HepG2 (cell line): ENCODE measurements around the gene SDK1. TPM values are rescaled to one million over a fixed set of nuclear protein-coding genes. Genes with fewer than 3 reads are reported as not detected.

Source experiments
- ATAC-seq: fragments of 200-7000 bp; cut with Tn5 transposase; 3 replicates; pipeline ENCODE4 v1.9.1; 2020; ENCODE audit warnings: mild to moderate bottlenecking, moderate library complexity
- BruUV-seq: library from RNA; stranded (reverse); fragments of 400-500 nt; replicated peaks from 2 replicates; lab custom pipeline; 2021; lab: Mats Ljungman, UMichigan
- CTCF ChIA-PET: fragments of 300-600 bp; formaldehyde crosslinking; extraction: SDS; loops from one replicate; lab custom pipeline; 2021; ENCODE audit warnings: low total read pairs, inconsistent platforms, low intra/inter-chr PET ratio; lab: Yijun Ruan, JAX
- POLR2A ChIA-PET: fragments of 350-600 bp; sonication (Branson Sonifier 250); formaldehyde crosslinking; loops from one replicate; lab custom pipeline; 2020; ENCODE audit warnings: antibody characterized with exemption, inconsistent platforms; lab: Yijun Ruan, JAX
- DNase-seq: peaks from one replicate; pipeline ENCODE4 v3.0.0-alpha.2; 2015; ENCODE audit warnings: low spot score
- FAIRE-seq: peaks from 3 replicates; lab custom pipeline; 2011; peaks lifted over from hg19 to GRCh38; lab: Jason Lieb, UNC
- H2AFZ ChIP-seq: one replicate; pipeline ENCODE4 v1.6.1; 2011; ENCODE audit warnings: low read length, inconsistent platforms
- H3K27ac ChIP-seq: fragments of 300-600 bp; 3 replicates; pipeline ENCODE4 v1.8.0; 2011; ENCODE audit warnings: mixed run types, mild to moderate bottlenecking, mixed read lengths, low read length, inconsistent platforms; ENCODE audit not compliant: insufficient read depth; ENCODE audit errors: extremely low read length
- H3K27me3 ChIP-seq, 2 experiments: fragments of 200-600 bp in 1 of 2; 2 replicates in 1 of 2; 3 replicates in 1 of 2; pipeline versions ENCODE4 v1.6.0 to v1.8.0; 2011; ENCODE audit warnings: low read length in 2 of 2, mild to moderate bottlenecking in 2 of 2, moderate library complexity in 2 of 2, inconsistent platforms in 1 of 2; ENCODE audit not compliant: insufficient read depth in 2 of 2, control insufficient read depth in 1 of 2
- H3K36me3 ChIP-seq, 2 experiments: fragments of 200-600 bp in 1 of 2; replicated peaks in 1 of 2; 2 replicates in 1 of 2; 3 replicates in 1 of 2; pipeline versions ENCODE4 v1.5.1 to v1.8.0; 2011; ENCODE audit warnings: low read length in 2 of 2, inconsistent platforms in 1 of 2; ENCODE audit not compliant: insufficient read depth in 2 of 2, control insufficient read depth in 1 of 2
- H3K4me1 ChIP-seq: 2 replicates; pipeline ENCODE4 v1.5.1; 2012; ENCODE audit warnings: low read length, inconsistent platforms; ENCODE audit not compliant: insufficient read depth
- H3K4me2 ChIP-seq: 2 replicates; pipeline ENCODE4 v1.6.0; 2011; ENCODE audit warnings: low read depth, low read length, inconsistent platforms
- H3K4me3 ChIP-seq, 3 experiments: fragments of 200-600 bp in 1 of 3; sonication (generic), shearing (Covaris generic) in 1 of 3; replicated peaks in 1 of 3; 2 replicates each; pipeline ENCODE4 v1.5.1; 2011 to 2016; ENCODE audit warnings: low read length in 3 of 3, inconsistent platforms in 2 of 3, low read depth in 2 of 3, mild to moderate bottlenecking in 2 of 3, control low read depth in 1 of 3, mixed read lengths in 1 of 3; ENCODE audit not compliant: insufficient read depth in 1 of 3
- H3K79me2 ChIP-seq: one replicate; pipeline ENCODE4 v1.6.1; 2011; ENCODE audit warnings: low read length, inconsistent platforms; ENCODE audit not compliant: insufficient read depth
- H3K9ac ChIP-seq: 2 replicates; pipeline ENCODE4 v1.6.0; 2011; ENCODE audit warnings: mild to moderate bottlenecking, low read depth, low read length, inconsistent platforms; ENCODE audit not compliant: insufficient read depth
- H3K9me3 ChIP-seq: 2 replicates; pipeline ENCODE4 v1.5.1; 2012; ENCODE audit warnings: mild to moderate bottlenecking, low read length
- H4K20me1 ChIP-seq: 2 replicates; pipeline ENCODE4 v1.6.0; 2011; ENCODE audit warnings: inconsistent platforms, mild to moderate bottlenecking, low read length, moderate library complexity; ENCODE audit not compliant: insufficient read depth
- ATF7 ChIP-seq, 2 experiments: fragments of 450-650 bp in 1 of 2; sonication (generic) in 1 of 2; formaldehyde crosslinking in 1 of 2; IDR thresholded peaks; 2 replicates each; pipeline versions ENCODE4 v1.4.0 to v1.6.1; 2016 to 2020; ENCODE audit warnings: antibody characterized with exemption in 1 of 2, mild to moderate bottlenecking in 1 of 2, missing genetic modification reagents in 1 of 2
- CENPX ChIP-seq: sonication (generic); formaldehyde crosslinking; IDR thresholded peaks from 2 replicates; pipeline ENCODE4 v1.9.0; 2021; ENCODE audit warnings: mild to moderate bottlenecking, missing genetic modification reagents, moderate library complexity
- GATAD2A ChIP-seq: IDR thresholded peaks from 2 replicates; pipeline ENCODE4 v1.6.1; 2016
- GMEB1 ChIP-seq: sonication (generic); formaldehyde crosslinking; IDR thresholded peaks from 2 replicates; pipeline ENCODE4 v1.5.1; 2020; ENCODE audit warnings: missing genetic modification reagents, mild to moderate bottlenecking, borderline replicate concordance
- MYPOP ChIP-seq: sonication (generic); formaldehyde crosslinking; IDR thresholded peaks from 2 replicates; pipeline ENCODE4 v1.8.1; 2023; ENCODE audit warnings: mild to moderate bottlenecking, moderate library complexity, missing genetic modification reagents
- RAD51 ChIP-seq: fragments of 450-650 bp; IDR thresholded peaks from 2 replicates; pipeline ENCODE4 v1.6.1; 2016; ENCODE audit warnings: borderline replicate concordance
- ZBTB20 ChIP-seq: sonication (generic); formaldehyde crosslinking; IDR thresholded peaks from 2 replicates; pipeline ENCODE4 v1.8.1; 2023; ENCODE audit warnings: missing genetic modification reagents, low read depth, mild to moderate bottlenecking, borderline replicate concordance
- ZFP1 ChIP-seq: IDR thresholded peaks from 2 replicates; pipeline ENCODE4 v1.6.1; 2016
- ZNF407 ChIP-seq: sonication (generic); formaldehyde crosslinking; IDR thresholded peaks from one replicate; pipeline ENCODE4 v1.5.1; 2020; ENCODE audit warnings: mild to moderate bottlenecking, missing genetic modification reagents; ENCODE audit errors: not compliant biosample characterization
- ZNF776 ChIP-seq: sonication (generic); formaldehyde crosslinking; IDR thresholded peaks from 2 replicates; pipeline ENCODE4 v1.4.0; 2020; ENCODE audit warnings: mild to moderate bottlenecking, missing genetic modification reagents
- WGBS: methylation state at CpG from one replicate; pipeline ENCODE4 v1.1.6; 2017; ENCODE audit warnings: low lambda C conversion rate; 5-methylcytosine and 5-hydroxymethylcytosine counted together
- in situ Hi-C: cut with HindIII; loops from 2 replicates; pipeline ENCODE4 v1.10.0; 2017; ENCODE audit warnings: low pct_unique_long_range_greater_than_20kb; ENCODE audit not compliant: extremely low pct_ligation_motif_present
- intact Hi-C: fragments of 100-400 bp; cut with micrococcal nuclease; formaldehyde crosslinking; loops from one replicate; pipeline ENCODE4 v1.10.0; 2022; ENCODE audit not compliant: unreplicated experiment
- polyA plus RNA-seq, 8 experiments: library from polyadenylated mRNA; depleted of rRNA in 3 of 8; stranded (reverse) in 7 of 8; unstranded in 1 of 8; fragments of >200 nt; fragmentation: Illumina TruSeq in 4 of 8; extraction: Trizol in 4 of 8; gene quantifications; 2 replicates each; pipeline versions ENCODE4 v1.2.1 to v1.2.3, GENCODE V29; 2011 to 2016; ENCODE audit warnings: low read depth in 4 of 8, missing spikeins in 1 of 8, mixed read lengths in 1 of 8; ENCODE audit not compliant: insufficient read depth in 1 of 8
- total RNA-seq, 5 experiments: library from RNA; depleted of rRNA; stranded (reverse); fragments of >200 nt; fragmentation: Illumina TruSeq; extraction: Trizol; gene quantifications; 2 replicates each; pipeline ENCODE4 v1.2.3, GENCODE V29; 2016; ENCODE audit warnings: low read depth in 1 of 5
- TF ChIP-seq, protein P1 (sequence below): sonication (generic); formaldehyde crosslinking; IDR thresholded peaks from 2 replicates; pipeline ENCODE4 v1.4.0; 2020; ENCODE audit warnings: missing genetic modification reagents, borderline replicate concordance

SDK1 gene
- total and polyA plus RNA-seq, 2 of the 13 experiments (the other 11 are each of a cell fraction or from before 2014, with no cell fraction given) = 0.35 to 2.4 TPM

GRCh38 chr7:3265388-3265787 is 35.7 kb upstream of the SDK1 start:
- no peak overlapping the region for H2AFZ ChIP-seq
- TF ChIP-seq GMEB1 (CRISPR knock-in tag) = no peak
- TF ChIP-seq, protein P1, sequence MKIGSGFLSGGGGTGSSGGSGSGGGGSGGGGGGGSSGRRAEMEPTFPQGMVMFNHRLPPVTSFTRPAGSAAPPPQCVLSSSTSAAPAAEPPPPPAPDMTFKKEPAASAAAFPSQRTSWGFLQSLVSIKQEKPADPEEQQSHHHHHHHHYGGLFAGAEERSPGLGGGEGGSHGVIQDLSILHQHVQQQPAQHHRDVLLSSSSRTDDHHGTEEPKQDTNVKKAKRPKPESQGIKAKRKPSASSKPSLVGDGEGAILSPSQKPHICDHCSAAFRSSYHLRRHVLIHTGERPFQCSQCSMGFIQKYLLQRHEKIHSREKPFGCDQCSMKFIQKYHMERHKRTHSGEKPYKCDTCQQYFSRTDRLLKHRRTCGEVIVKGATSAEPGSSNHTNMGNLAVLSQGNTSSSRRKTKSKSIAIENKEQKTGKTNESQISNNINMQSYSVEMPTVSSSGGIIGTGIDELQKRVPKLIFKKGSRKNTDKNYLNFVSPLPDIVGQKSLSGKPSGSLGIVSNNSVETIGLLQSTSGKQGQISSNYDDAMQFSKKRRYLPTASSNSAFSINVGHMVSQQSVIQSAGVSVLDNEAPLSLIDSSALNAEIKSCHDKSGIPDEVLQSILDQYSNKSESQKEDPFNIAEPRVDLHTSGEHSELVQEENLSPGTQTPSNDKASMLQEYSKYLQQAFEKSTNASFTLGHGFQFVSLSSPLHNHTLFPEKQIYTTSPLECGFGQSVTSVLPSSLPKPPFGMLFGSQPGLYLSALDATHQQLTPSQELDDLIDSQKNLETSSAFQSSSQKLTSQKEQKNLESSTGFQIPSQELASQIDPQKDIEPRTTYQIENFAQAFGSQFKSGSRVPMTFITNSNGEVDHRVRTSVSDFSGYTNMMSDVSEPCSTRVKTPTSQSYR = no peak
- no peak for TF ChIP-seq RAD51
- no peak for TF ChIP-seq ZFP1 (CRISPR knock-in tag)
- TF ChIP-seq ZBTB20 = no peak
- TF ChIP-seq MYPOP (CRISPR knock-in tag) = no peak
- TF ChIP-seq ATF7 (IDR thresholded peaks at IDR 0.05) = no peak
- TF ChIP-seq ATF7 (CRISPR knock-in tag; IDR thresholded peaks at IDR 0.05) = no peak
- no peak for TF ChIP-seq ZNF407 (CRISPR knock-in tag)
- TF ChIP-seq ZNF776 (CRISPR knock-in tag) = no peak
- TF ChIP-seq CENPX = no peak
- TF ChIP-seq GATAD2A (CRISPR knock-in tag) = no peak
- no peak overlapping the region for H3K27ac ChIP-seq
- intact Hi-C loops (no loop called here), in situ Hi-C loops (no loop called here)
- no peak overlapping the region for H3K9ac ChIP-seq
- BruUV-seq = no TSS peak
- H4K20me1 ChIP-seq = no peaks in the 10 kb centered on the region
- H3K27me3 ChIP-seq = peaks cover 0 to 3% of the 10 kb centered on the region in 2 experiments; a peak in 1 of 5 replicates
- H3K4me3 ChIP-seq = no peak overlapping the region
- peaks cover 3% of the 10 kb centered on the region; the same call in 1 of the 2 replicates for H3K4me1 ChIP-seq
- no peaks in the 10 kb centered on the region for H3K79me2 ChIP-seq
- H3K4me2 ChIP-seq = no peak overlapping the region
- DNase-seq (no peak), ATAC-seq (no peak), FAIRE-seq (no peak)
- ChIA-PET CTCF (no interaction called here), POLR2A (no interaction called here)
- H3K9me3 ChIP-seq = no peaks in the 10 kb centered on the region
- no peaks in the 10 kb centered on the region for H3K36me3 ChIP-seq
- 74% methylated on average over 8 of the region's 8 CpGs for whole genome bisulfite sequencing
